K562 (cell line): ENCODE results near the gene SNW1. TPM values are rescaled to one million over a fixed set of nuclear protein-coding genes. Genes with fewer than 3 reads are reported as not detected.

Experiments
- ATAC-seq: fragments of 200-7000 bp; cut with Tn5 transposase; 3 replicates; pipeline ENCODE4 v1.9.1; 2020; ENCODE audit warnings: moderate library complexity
- BruUV-seq: library from RNA; stranded (reverse); fragments of 400-500 nt; replicated peaks from 2 replicates; lab custom pipeline; 2021; lab: Mats Ljungman, UMichigan
- CTCF ChIA-PET: fragments of 300-600 bp; formaldehyde crosslinking; extraction: SDS; loops from one replicate; lab custom pipeline; 2021; ENCODE audit warnings: low intra/inter-chr PET ratio; lab: Yijun Ruan, JAX
- POLR2A ChIA-PET: fragments of 300-600, 350-650 bp; sonication (Branson Sonifier 250); formaldehyde crosslinking; extraction: SDS; loops from one replicate; lab custom pipeline; 2021; ENCODE audit warnings: antibody characterized with exemption, inconsistent platforms; lab: Yijun Ruan, JAX
- DNase-seq, 4 experiments: peaks; one replicate each; pipeline versions ENCODE4 v3.0.0 to v3.0.0-alpha.2; 2011 to 2018; ENCODE audit warnings: low spot score in 3 of 4, mixed read lengths in 3 of 4; ENCODE audit errors: extremely low read depth in 1 of 4
- FAIRE-seq: peaks from 2 replicates; lab custom pipeline; 2011; peaks lifted over from hg19 to GRCh38; lab: Jason Lieb, UNC
- H2AFZ ChIP-seq: 2 replicates; pipeline ENCODE4 v1.6.0; 2011; ENCODE audit warnings: low read depth, low read length, control low read depth, inconsistent platforms
- H3K27ac ChIP-seq: fragments of 200-600 bp; 3 replicates; pipeline ENCODE4 v1.8.0; 2011; ENCODE audit warnings: low read depth, mild to moderate bottlenecking, control low read depth, inconsistent platforms, low read length, moderate library complexity, mixed read lengths; ENCODE audit errors: extremely low read depth
- H3K27me3 ChIP-seq, 2 experiments: fragments of 300-600 bp in 1 of 2; 2 replicates in 1 of 2; 3 replicates in 1 of 2; pipeline versions ENCODE4 v1.6.0 to v1.8.0; 2011; ENCODE audit warnings: inconsistent platforms in 2 of 2, low read length in 2 of 2, mild to moderate bottlenecking in 1 of 2, mixed read lengths in 1 of 2, moderate library complexity in 1 of 2; ENCODE audit not compliant: control insufficient read depth in 2 of 2, insufficient read depth in 2 of 2
- H3K36me3 ChIP-seq: fragments of 300-600 bp; 3 replicates; pipeline ENCODE4 v1.8.0; 2011; ENCODE audit warnings: mild to moderate bottlenecking, low read length, inconsistent platforms; ENCODE audit not compliant: control insufficient read depth, insufficient read depth
- H3K4me1 ChIP-seq, 2 experiments: fragments of 200-600 bp in 1 of 2; replicated peaks in 1 of 2; 2 replicates in 1 of 2; 3 replicates in 1 of 2; pipeline versions ENCODE4 v1.5.1 to v1.8.0; 2011; ENCODE audit warnings: inconsistent platforms in 2 of 2, low read length in 2 of 2, mild to moderate bottlenecking in 1 of 2, mixed read lengths in 1 of 2, moderate library complexity in 1 of 2; ENCODE audit not compliant: control insufficient read depth in 2 of 2, insufficient read depth in 2 of 2
- H3K4me2 ChIP-seq: 2 replicates; pipeline ENCODE4 v1.6.1; 2011; ENCODE audit warnings: low read length, control low read depth, inconsistent platforms, mixed read lengths; ENCODE audit not compliant: insufficient read depth
- H3K4me3 ChIP-seq: fragments of 200-600 bp; sonication (generic), shearing (Covaris generic); 2 replicates; pipeline ENCODE4 v1.5.1; 2016; ENCODE audit warnings: control low read depth, inconsistent platforms
- H3K79me2 ChIP-seq: fragments of 200-600 bp; 3 replicates; pipeline ENCODE4 v1.8.0; 2011; ENCODE audit warnings: low read length, inconsistent platforms; ENCODE audit not compliant: control insufficient read depth, insufficient read depth
- H3K9ac ChIP-seq, 2 experiments: 2 replicates each; pipeline versions ENCODE4 v1.6.0 to v1.6.1; 2011; ENCODE audit warnings: low read depth in 2 of 2, low read length in 2 of 2, control low read depth in 1 of 2, inconsistent platforms in 1 of 2, mild to moderate bottlenecking in 1 of 2, mixed read lengths in 1 of 2; ENCODE audit not compliant: insufficient read depth in 1 of 2
- H3K9me1 ChIP-seq: one replicate; pipeline ENCODE4 v1.6.0; 2011; ENCODE audit warnings: inconsistent platforms, mild to moderate bottlenecking, low read length, moderate library complexity; ENCODE audit not compliant: control insufficient read depth, insufficient read depth
- H3K9me3 ChIP-seq: replicated peaks from 2 replicates; pipeline ENCODE4 v1.5.1; 2011; ENCODE audit warnings: low read depth, low read length, inconsistent platforms; ENCODE audit not compliant: control insufficient read depth, insufficient read depth
- H4K20me1 ChIP-seq: replicated peaks from 2 replicates; pipeline ENCODE4 v1.6.1; 2011; ENCODE audit warnings: low read length, inconsistent platforms, mixed read lengths; ENCODE audit not compliant: control insufficient read depth, insufficient read depth
- FOSL1 ChIP-seq: fragments of 200-800 bp; sonication (Bioruptor generic); conservative IDR thresholded peaks from 2 replicates; pipeline ENCODE4 v1.6.1; 2016; ENCODE audit warnings: missing genetic modification characterization, missing compliant biosample characterization
- GTF3C2 ChIP-seq: IDR thresholded peaks from 3 replicates; pipeline ENCODE4 v1.6.1; 2011; ENCODE audit warnings: borderline replicate concordance, mild to moderate bottlenecking, moderate library complexity; ENCODE audit not compliant: insufficient read length; ENCODE audit errors: extremely low read depth
- WGBS: fragments of 100-300 bp; shearing (Covaris generic); methylation state at CpG from one replicate; pipeline ENCODE4 v1.1.6; 2016; ENCODE audit warnings: low coverage, mixed read lengths; ENCODE audit not compliant: insufficient coverage; ENCODE audit errors: missing lambda C conversion rate; 5-methylcytosine and 5-hydroxymethylcytosine counted together
- in situ Hi-C: fragments of 300-500 bp; cut with MboI; formaldehyde crosslinking; loops from 4 replicates; pipeline ENCODE4 v1.15.0; 2018; ENCODE audit warnings: inconsistent platforms, mixed read lengths
- intact Hi-C: fragments of 100-400 bp; cut with micrococcal nuclease; formaldehyde crosslinking; loops from 2 replicates; pipeline ENCODE4 v1.14.2; 2022
- polyA plus RNA-seq, 8 experiments: library from polyadenylated mRNA; depleted of rRNA in 4 of 8; stranded (reverse) in 5 of 8; unstranded in 3 of 8; fragments of >200 nt; fragmentation: Nextera tagmentation in 2 of 8; fragmentation: Illumina TruSeq in 1 of 8; extraction: Ambion mirVana in 2 of 8; extraction: Trizol in 1 of 8; gene quantifications; 2 replicates each; pipeline versions ENCODE4 v1.2.1 to v1.2.3, GENCODE V29; 2011 to 2014; ENCODE audit warnings: inconsistent platforms in 1 of 8, missing spikeins in 1 of 8
- total RNA-seq, 7 experiments: library from RNA; depleted of rRNA in 6 of 7; stranded (reverse); fragments of >200 nt in 6 of 7; fragmentation: Illumina TruSeq in 2 of 7; extraction: Trizol in 2 of 7; gene quantifications; 2 replicates each; pipeline versions ENCODE4 v1.2.1 to v1.2.3, GENCODE V29; 2011 to 2021; ENCODE audit warnings: low replicate concordance in 1 of 7

Gene SNW1
- total and polyA plus RNA-seq, 9 of the 15 experiments (the other 6 are each of a cell fraction or from before 2014, with no cell fraction given) = 64.4 to 143 (median 98.2) TPM

- intact Hi-C loops (no loop called here), in situ Hi-C loops (no loop called here)
- Histone ChIP-seq H4K20me1 (no peaks in the 10 kb centered on the region), H3K4me3 (no peak overlapping the region), H3K27ac (no peak overlapping the region), H3K36me3 (peaks cover 11% of the 10 kb centered on the region; the same call in 2 of the 3 replicates), H3K9me1 (no peaks in the 10 kb centered on the region), H2AFZ (no peak overlapping the region), H3K79me2 (no peaks in the 10 kb centered on the region), H3K9ac (no peak overlapping the region), H3K4me1 (no peaks in the 10 kb centered on the region), H3K4me2 (no peak overlapping the region), H3K9me3 (no peaks in the 10 kb centered on the region), H3K27me3 (no peaks in the 10 kb centered on the region)
- FAIRE-seq (no peak), DNase-seq (no peak), ATAC-seq (no peak)
- TF ChIP-seq GTF3C2 (no peak), FOSL1 (0 out of 2 replicates have a peak, but pooled peaks have one; percentile 20)
- BruUV-seq = no TSS peak
- WGBS = 7% methylated on average over 1 of the region's 1 CpG
- CTCF ChIA-PET = no interaction called here
- POLR2A ChIA-PET = no interaction called here
Measured at GRCh38 chr14:77682158-77682553, 78.8 kb downstream of the SNW1 start.
